ENCODE measurements around the gene GSAP.

- no peak for TF ChIP-seq CTCF (IDR thresholded peaks at IDR 0.05)
- TF ChIP-seq POLR2A (IDR thresholded peaks at IDR 0.05; ENCODE audit: low read depth) = no peak
Observed at GRCh38 chr7:77403957-77404356, 12.2 kb downstream of the GSAP start.

Measured in esophagus muscularis mucosa (tissue), 3 donors.